ENCODE results near the gene TMEM258. TPM values are rescaled to one million over a fixed set of nuclear protein-coding genes. Genes with fewer than 3 reads are reported as not detected.

The TMEM258 gene
- total RNA-seq, 1 donor from 2014 or later, result 125 TPM

DNA sequence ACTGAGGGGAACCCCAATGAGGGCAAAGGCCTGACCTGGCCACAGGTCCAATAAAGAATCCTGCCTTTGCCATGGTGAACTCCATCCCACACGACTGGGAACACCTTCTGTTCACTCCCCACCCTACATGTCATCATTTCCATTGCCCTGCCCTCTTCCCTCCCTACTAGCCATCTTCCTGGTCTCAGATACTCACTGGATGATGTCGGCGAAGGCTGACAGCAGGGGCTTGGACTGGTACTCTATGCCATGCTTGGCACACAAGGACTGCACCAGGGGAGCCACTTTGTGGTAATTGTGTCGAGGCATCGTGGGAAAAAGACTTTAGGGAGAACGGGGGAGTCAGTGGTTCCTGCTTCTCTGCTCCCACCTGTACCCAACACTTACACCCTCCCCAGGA is 10.2 kb upstream of the TMEM258 start:
- H3K4me1 Mint-ChIP-seq (ENCODE audit: unreplicated experiment), result peaks cover 17% of the 10 kb centered on the region
- H3K9me3 Mint-ChIP-seq (ENCODE audit: unreplicated experiment), result no peaks in the 10 kb centered on the region
- H3K27me3 Mint-ChIP-seq (ENCODE audit: unreplicated experiment), result peaks cover 2% of the 10 kb centered on the region
- H3K4me3 Mint-ChIP-seq (ENCODE audit: unreplicated experiment), result no peak overlapping the region
- H3K36me3 Mint-ChIP-seq (ENCODE audit: low read depth, unreplicated experiment), result peaks cover 41% of the 10 kb centered on the region
- DNase-seq (ENCODE audit: low spot score), result no peak
- no peak for TF ChIP-seq CTCF (IDR thresholded peaks at IDR 0.05; ENCODE audit: unreplicated experiment)
- H3K27ac Mint-ChIP-seq (ENCODE audit: unreplicated experiment), result no peak overlapping the region

- H3K27me3 Mint-ChIP-seq (ENCODE audit: unreplicated experiment), result peaks cover 6% of the 10 kb centered on the region
- DNase-seq (ENCODE audit: low spot score), result no peak
- peaks cover 17% of the 10 kb centered on the region for H3K4me1 Mint-ChIP-seq (ENCODE audit: unreplicated experiment)
- no peaks in the 10 kb centered on the region for H3K9me3 Mint-ChIP-seq (ENCODE audit: unreplicated experiment)
- no peak overlapping the region for H3K27ac Mint-ChIP-seq (ENCODE audit: unreplicated experiment)
- peaks cover 36% of the 10 kb centered on the region for H3K36me3 Mint-ChIP-seq (ENCODE audit: low read depth, unreplicated experiment)
- TF ChIP-seq CTCF (IDR thresholded peaks at IDR 0.05; ENCODE audit: unreplicated experiment), result no peak
- H3K4me3 Mint-ChIP-seq (ENCODE audit: unreplicated experiment), result no peak overlapping the region
These were observed 8.2 kb upstream of the TMEM258 start for GRCh38 chr11:61800331-61801281.

DNA sequence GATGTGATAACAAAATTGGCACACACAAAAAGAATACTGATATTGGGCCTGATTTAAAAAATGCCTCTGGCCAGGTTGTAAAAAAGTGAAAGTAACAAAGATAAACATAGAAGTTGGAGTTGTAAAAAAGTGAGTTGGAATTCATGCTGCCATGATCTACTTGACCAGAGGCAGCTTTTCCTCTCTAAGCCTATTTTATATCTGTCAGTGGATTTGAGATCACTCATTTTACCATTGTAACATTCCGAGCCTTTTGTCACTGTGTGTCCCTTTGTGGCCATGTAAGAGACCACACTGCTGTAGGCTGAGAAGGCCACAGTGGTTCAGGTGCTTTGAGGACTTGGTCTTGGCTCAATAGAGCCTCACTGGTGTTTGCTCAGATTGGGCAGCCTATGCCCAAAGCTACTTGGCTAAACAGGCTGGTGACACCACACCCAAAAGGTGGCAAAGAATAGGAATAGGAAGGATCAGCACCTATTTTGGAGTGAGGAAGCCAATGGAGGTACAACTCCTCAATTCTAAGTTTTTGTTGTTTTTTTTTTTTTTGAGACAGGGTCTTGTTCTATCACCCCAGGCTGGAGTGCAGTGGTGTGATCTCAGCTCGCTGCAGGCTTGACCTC is 7.4 kb upstream of the TMEM258 start:
- TF ChIP-seq CTCF (IDR thresholded peaks at IDR 0.05; ENCODE audit: unreplicated experiment), result no peak
- Mint-ChIP-seq H3K4me3 (ENCODE audit: unreplicated experiment) (no peak overlapping the region), H3K36me3 (ENCODE audit: low read depth, unreplicated experiment) (peaks cover 28% of the 10 kb centered on the region), H3K4me1 (ENCODE audit: unreplicated experiment) (peaks cover 14% of the 10 kb centered on the region), H3K9me3 (ENCODE audit: unreplicated experiment) (no peaks in the 10 kb centered on the region), H3K27ac (ENCODE audit: unreplicated experiment) (no peak overlapping the region), H3K27me3 (ENCODE audit: unreplicated experiment) (peaks cover 11% of the 10 kb centered on the region)
- no peak for DNase-seq (ENCODE audit: low spot score)

- Mint-ChIP-seq H3K4me1 (ENCODE audit: unreplicated experiment) (peaks cover 11% of the 10 kb centered on the region), H3K36me3 (ENCODE audit: low read depth, unreplicated experiment) (peaks cover 10% of the 10 kb centered on the region), H3K27ac (ENCODE audit: unreplicated experiment) (peak overlapping the region; percentile 46), H3K4me3 (ENCODE audit: unreplicated experiment) (no peak overlapping the region), H3K27me3 (ENCODE audit: unreplicated experiment) (peaks cover 13% of the 10 kb centered on the region), H3K9me3 (ENCODE audit: unreplicated experiment) (no peaks in the 10 kb centered on the region)
- peak; percentile 72 for DNase-seq (ENCODE audit: low spot score)
- peak; percentile 49 for TF ChIP-seq CTCF (IDR thresholded peaks at IDR 0.05; ENCODE audit: unreplicated experiment)
These were observed 5.0 kb upstream of the TMEM258 start for GRCh38 chr11:61797263-61797944.

Measured in endothelial cell (in vitro differentiated cells).